ENCODE results near the gene ZNF784. TPM values are rescaled to one million over a fixed set of nuclear protein-coding genes. Genes with fewer than 3 reads are reported as not detected.

The ZNF784 gene
- total and polyA plus RNA-seq, 7 donors: 4.9 to 22.2 (median 10.4) TPM

- DNase-seq (peak in 1 of 2 donors; percentile 66), ATAC-seq (no peak)
- intact Hi-C loops (cut with DNase I): loop anchor here in 1 of 2 donors (10.0 kb wide), 2 partner anchors 238 to 488 kb away; partner anchors contain the start of genes RPL28 and TMEM238
- H3K4me3 ChIP-seq: no peak overlapping the region
- 71 to 84% (median 78%) methylated on average over 36 to 40 of the region's 40 CpGs for WGBS, 3 donors
- peaks cover 4 to 16% of the 10 kb centered on the region in 2 donors for H3K36me3 ChIP-seq (ENCODE audit: insufficient read depth in 1 of 2, low read depth in 1 of 2)
- peaks cover 40% of the 10 kb centered on the region for H3K4me1 ChIP-seq
- TF ChIP-seq CTCF (IDR thresholded peaks at IDR 0.05): no peak
- peak overlapping the region; percentile 90 for H3K27ac ChIP-seq
- no peaks in the 10 kb centered on the region for H3K27me3 ChIP-seq (ENCODE audit: insufficient read depth in 3 of 3, low read length in 2 of 3)
- H3K9me3 ChIP-seq: no peaks in the 10 kb centered on the region
Measured at GRCh38 chr19:55622242-55622969, 2.0 kb downstream of the ZNF784 start.

- Histone ChIP-seq H3K27me3 (ENCODE audit: insufficient read depth in 3 of 3, low read length in 2 of 3) (no peaks in the 10 kb centered on the region), H3K9me3 (no peaks in the 10 kb centered on the region), H3K4me3 (no peak overlapping the region), H3K36me3 (ENCODE audit: insufficient read depth in 1 of 2, low read depth in 1 of 2) (peaks cover 4 to 21% of the 10 kb centered on the region in 2 donors), H3K4me1 (peaks cover 40% of the 10 kb centered on the region), H3K27ac (peak overlapping the region; percentile 90)
- peak in 1 of 2 donors; percentile 64 for DNase-seq
- 88 to 96% (median 90%) methylated on average over 53 to 55 of the region's 55 CpGs for WGBS, 3 donors
- intact Hi-C loops (cut with DNase I): loop anchor here in 1 of 2 donors (10.0 kb wide), 2 partner anchors 237 to 487 kb away; partner anchors contain the start of genes RPL28 and TMEM238
- no peak for ATAC-seq
- no peak for TF ChIP-seq CTCF (IDR thresholded peaks at IDR 0.05)
Measured at GRCh38 chr19:55621673-55622231, 2.6 kb downstream of the ZNF784 start.

DNA sequence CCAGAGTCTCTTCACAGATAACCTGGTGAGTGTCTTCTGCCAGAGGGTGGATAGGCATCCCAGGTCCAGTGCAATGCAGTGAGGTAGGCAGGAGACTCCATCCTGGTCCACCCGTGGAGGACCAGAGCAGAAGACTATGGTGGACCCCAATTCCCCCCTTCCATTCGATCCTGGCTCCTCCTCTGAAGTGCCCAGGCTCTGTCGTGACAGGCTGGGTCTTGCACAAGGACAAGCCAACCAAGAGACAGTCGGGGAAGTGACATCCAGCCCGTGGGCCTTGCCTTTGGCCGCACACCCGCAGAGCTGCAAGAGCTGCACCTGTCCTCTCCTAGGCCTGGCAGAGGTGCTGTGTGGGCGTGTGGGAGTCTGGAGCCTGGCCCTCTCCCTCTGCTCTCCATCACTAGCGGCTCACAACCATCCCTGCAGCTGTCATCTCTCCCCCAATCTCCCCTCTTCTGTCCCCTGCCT lies 3.1 kb downstream of the ZNF784 start:
- no peak for TF ChIP-seq CTCF (IDR thresholded peaks at IDR 0.05)
- Histone ChIP-seq H3K36me3 (ENCODE audit: insufficient read depth in 1 of 2, low read depth in 1 of 2) (peaks cover 7 to 26% of the 10 kb centered on the region in 2 donors), H3K4me3 (no peak overlapping the region), H3K4me1 (peaks cover 40% of the 10 kb centered on the region), H3K27me3 (ENCODE audit: insufficient read depth in 3 of 3, low read length in 2 of 3) (no peaks in the 10 kb centered on the region), H3K9me3 (no peaks in the 10 kb centered on the region), H3K27ac (peak overlapping the region; percentile 46)
- intact Hi-C loops (cut with DNase I): loop anchor here in 1 of 2 donors (10.0 kb wide), 2 partner anchors 236 to 486 kb away; partner anchors contain the start of genes RPL28 and TMEM238
- 31 to 55% (median 35%) methylated on average over 9 of the region's 9 CpGs for WGBS, 3 donors
- DNase-seq (peak in 1 of 2 donors; percentile 76), ATAC-seq (peak; percentile 14 to 49 (median 24))

- DNase-seq (no peak), ATAC-seq (no peak)
- 84 to 93% (median 88%) methylated on average over 12 of the region's 12 CpGs for WGBS, 3 donors
- peaks cover 40% of the 10 kb centered on the region for H3K4me1 ChIP-seq
- intact Hi-C loops (cut with DNase I): loop anchor here in 1 of 2 donors (10.0 kb wide), 2 partner anchors 236 to 486 kb away; partner anchors contain the start of genes RPL28 and TMEM238
- no peak for TF ChIP-seq CTCF (IDR thresholded peaks at IDR 0.05)
- no peaks in the 10 kb centered on the region for H3K9me3 ChIP-seq
- no peaks in the 10 kb centered on the region for H3K27me3 ChIP-seq (ENCODE audit: insufficient read depth in 3 of 3, low read length in 2 of 3)
- peaks cover 11 to 33% of the 10 kb centered on the region in 2 donors for H3K36me3 ChIP-seq (ENCODE audit: insufficient read depth in 1 of 2, low read depth in 1 of 2)
- no peak overlapping the region for H3K4me3 ChIP-seq
- H3K27ac ChIP-seq: peak overlapping the region; percentile 46
Measured at GRCh38 chr19:55620410-55621204, 3.8 kb downstream of the ZNF784 start.

Data from psoas muscle (tissue), 8 donors.